GM04503 (cell line): ENCODE data around the gene FBXL7.

Experiments used
- DNase-seq: peaks from one replicate; pipeline ENCODE4 v3.0.0-alpha.2; 2012; ENCODE audit warnings: low read depth

Gene FBXL7

DNA sequence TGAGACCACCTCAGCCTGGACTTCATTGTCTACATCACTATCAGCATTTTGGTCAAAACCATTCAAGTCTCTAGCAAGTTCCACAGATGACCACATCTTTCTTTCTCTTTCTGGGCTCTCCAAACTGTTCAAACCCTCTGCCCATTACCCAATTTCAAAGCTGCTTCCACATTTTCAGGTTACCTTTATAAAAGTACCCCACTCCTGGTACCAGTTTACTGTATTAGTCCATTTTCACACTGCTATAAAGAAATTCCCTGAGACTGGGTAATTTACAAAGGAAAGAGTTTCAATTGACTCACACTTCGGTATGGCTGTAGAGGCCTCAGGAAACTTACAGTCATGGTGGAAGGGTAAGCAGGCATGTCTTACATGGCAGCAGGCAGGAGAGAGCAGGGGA, 84.5 kb downstream of the FBXL7 start:
- no peak for DNase-seq

GRCh38 chr5:15585128-15585527, 85.1 kb downstream of the FBXL7 start:
- DNase-seq: no peak

DNA sequence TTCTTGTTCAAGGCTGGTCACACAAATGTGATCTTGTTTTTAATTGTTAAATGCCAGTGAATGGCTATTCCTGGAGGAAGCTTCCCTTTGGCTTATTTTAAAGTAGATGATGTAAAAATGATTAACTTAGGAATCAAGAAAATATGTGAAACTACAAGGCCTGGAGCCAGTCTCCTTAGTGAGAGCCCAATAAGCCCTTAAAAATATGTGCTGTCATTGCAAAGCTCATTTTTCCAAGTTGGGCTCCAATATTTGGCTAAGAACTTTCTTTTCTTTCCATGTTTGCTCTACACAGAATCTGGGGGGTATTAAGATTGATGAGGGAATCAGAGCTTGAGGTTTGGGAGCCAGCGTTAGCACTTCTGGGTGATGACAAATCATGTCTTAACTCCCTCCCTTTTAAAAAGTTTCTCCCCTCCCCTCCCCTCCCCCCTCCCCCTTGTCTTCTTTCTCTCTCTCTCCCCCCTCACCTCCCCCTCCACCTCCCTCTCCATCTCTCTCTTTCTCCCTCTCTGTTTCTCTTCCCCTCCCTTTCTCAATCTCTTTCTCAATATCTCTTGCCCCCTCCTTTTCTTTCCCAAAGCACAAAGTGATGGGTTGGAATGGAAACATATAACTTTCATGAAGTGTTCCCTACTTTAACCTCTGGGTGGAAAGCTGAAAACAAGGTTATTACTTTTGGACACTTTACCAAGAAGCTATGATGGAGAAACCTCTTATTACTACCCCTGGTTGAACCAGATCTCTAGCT, 86.0 kb downstream of the FBXL7 start:
- DNase-seq: peak; percentile 59

GRCh38 chr5:15587916-15588315, 87.9 kb downstream of the FBXL7 start:
- peak; percentile 85 for DNase-seq

- DNase-seq: no peak
Observed at GRCh38 chr5:15592728-15593127, 92.7 kb downstream of the FBXL7 start.

GRCh38 chr5:15594977-15595568, 95.1 kb downstream of the FBXL7 start:
- no peak for DNase-seq

DNA sequence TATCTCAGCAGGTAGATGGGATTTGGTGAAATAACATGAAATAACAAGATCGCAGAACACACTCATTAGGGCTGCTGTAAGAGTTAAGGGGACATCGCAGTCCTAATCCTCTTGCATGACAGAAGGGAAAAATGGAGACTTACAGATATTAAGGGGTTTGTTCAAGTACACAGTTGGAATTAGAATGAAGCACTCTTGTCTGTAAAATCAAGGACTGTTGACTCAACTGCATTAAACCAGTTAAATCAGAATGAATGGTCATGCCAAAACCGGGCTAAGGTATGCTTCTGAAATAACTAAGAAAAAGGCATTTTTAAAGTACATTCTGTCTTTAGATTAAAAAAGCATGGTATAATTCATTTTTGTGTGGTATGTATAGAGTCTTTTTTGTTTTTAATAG, 95.9 kb downstream of the FBXL7 start:
- no peak for DNase-seq

- no peak for DNase-seq
Observed at GRCh38 chr5:15596936-15597335, 97.0 kb downstream of the FBXL7 start.

- no peak for DNase-seq
Observed at GRCh38 chr5:15597804-15598203, 97.8 kb downstream of the FBXL7 start.

DNA sequence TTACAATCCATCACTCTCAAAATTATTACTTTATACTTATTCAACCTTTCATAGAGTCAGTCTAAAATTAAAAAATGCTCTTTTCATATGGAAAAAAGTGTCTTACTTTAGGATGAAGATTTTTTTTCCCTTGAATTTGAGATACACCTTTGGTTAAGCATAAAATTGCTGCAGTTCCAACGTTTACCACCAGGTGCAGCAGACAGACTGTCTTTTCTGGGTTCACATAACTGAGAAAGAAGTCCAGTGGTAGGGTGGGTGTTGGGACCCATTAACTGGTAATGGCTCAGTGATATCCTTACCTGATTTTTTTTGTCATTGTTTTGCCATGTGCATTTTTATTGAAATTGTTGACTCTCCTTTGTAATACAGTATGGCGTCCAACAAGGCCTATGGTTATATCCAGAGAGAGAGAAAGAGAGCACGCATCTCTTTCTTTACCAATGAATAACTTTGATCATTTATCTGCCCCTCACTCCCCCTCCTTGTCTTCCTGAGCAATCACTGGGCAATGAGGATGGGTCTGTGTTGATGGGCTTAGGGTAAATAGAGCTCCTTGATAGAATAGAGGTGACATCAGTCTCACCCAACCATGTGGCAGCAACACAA, 98.4 kb downstream of the FBXL7 start:
- DNase-seq: no peak

GRCh38 chr5:15600035-15600434, 100.1 kb downstream of the FBXL7 start:
- no peak for DNase-seq

DNA sequence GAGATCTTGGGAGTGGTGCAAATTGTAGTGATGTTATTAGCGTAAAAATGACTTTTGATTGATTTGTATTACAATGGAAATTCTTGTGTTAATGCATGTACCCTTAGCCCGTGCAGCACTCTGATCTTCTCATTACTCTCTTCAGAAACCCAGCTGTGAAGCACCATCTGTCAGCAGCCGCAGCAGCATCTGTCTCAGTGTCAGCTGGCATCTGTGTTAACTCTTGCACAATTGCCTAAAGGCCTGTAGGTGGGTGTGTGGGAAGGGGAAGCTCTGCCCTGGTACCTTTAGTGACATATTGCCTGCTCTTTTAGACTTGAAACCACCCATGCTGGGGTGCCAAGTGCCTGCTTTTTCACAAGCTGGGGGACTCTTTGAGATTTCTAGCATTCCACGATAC, 101.3 kb downstream of the FBXL7 start:
- no peak for DNase-seq

DNA sequence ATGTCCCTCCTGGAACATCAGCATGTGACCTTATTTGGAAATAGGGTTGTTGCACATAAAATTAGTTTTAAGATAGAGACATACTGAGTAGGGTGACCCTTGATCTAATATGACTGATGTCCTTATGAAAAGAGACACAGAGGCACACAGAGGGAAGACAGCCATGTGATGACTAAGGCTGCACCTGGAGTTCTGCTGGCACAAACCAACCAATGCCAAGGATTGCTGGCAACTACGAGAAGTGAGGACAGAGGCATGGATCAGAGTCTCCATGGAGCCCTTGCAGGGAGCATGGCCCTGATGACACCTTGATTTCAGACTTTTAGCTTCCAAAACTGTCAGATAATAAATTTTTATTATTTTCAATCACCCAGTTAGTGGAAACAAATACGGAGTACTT, 101.9 kb downstream of the FBXL7 start:
- DNase-seq: no peak

DNA sequence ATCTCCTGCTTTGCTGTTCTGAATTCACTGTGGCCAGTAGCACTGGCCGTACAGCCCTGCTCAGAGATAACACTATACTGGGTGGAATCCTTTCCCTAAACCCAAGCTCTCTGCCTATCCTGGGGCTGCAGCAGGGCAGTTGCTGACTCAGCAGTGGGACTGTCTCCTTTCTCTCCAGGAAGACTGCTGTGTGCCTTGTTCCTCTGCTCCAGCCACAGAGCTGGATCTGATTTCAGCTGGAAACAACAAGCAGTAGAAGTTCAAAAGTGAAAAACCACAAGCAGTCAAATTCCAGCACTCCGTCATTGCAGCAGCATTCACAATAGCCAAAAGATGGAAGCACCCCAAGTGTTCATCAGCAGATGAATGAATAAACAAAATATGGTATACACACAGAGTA, 105.0 kb downstream of the FBXL7 start:
- peak; percentile 35 for DNase-seq

DNA sequence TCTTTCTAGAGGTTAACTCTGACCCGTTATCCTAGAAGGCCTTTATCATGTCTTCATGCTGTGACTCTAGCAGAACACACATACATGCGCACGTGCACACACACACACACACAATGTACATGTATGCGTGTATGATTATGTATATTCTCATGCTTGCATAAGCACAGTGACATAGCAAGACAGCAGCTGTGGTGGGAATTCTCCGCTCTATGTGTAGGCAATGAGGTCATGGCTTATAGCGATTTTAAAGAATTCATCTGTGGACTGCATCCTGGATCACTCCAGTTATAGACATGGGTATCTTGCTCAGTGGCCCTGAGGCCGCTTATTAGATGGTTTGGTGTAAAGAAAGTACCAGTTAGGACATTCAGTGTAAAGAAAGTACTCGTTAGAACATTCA, 106.2 kb downstream of the FBXL7 start:
- DNase-seq: no peak

DNA sequence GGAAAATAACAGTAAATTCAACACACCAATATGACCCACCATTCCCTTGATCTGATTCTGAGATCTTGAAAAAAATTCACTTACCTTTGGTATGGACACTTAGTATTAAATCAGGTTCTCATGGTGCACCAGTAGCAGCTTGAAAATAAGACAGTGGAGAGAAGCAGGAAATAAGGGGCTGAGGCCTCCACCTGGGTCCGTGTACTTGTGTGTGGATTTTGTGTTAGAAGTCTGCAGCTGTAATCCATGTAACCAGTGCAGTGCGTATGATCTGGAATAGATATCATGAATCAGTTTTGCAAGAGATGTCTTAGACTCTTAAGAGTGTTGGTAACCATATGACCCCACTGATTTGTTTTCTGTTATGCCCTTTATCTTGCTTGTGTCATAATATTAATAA, 107.1 kb downstream of the FBXL7 start:
- DNase-seq: no peak

- no peak for DNase-seq
Observed at GRCh38 chr5:15609076-15609725, 109.2 kb downstream of the FBXL7 start.

GRCh38 chr5:15610216-15610615, 110.2 kb downstream of the FBXL7 start:
- no peak for DNase-seq

DNA sequence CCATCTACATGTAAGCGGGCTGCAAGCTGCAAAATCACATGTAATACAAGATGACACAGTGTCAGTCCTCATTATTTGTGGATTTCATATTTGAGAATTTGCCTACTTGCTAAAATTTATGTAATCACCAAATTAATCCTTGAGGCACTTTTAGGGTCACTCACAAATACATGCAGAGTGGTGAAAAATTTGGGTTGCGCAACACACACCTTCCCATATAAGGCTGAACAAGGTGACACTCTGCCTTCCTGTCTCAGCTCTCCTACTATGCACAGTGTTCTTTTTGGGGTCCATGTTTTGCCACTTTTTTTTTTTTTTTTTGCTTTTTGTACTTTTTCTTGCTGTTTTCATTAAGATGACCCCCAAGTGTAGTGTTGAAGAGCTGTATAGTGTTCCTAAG, 111.0 kb downstream of the FBXL7 start:
- no peak for DNase-seq

- no peak for DNase-seq
Observed at GRCh38 chr5:15612915-15613635, 113.1 kb downstream of the FBXL7 start.

GRCh38 chr5:15614679-15615078, 114.7 kb downstream of the FBXL7 start:
- no peak for DNase-seq

DNA sequence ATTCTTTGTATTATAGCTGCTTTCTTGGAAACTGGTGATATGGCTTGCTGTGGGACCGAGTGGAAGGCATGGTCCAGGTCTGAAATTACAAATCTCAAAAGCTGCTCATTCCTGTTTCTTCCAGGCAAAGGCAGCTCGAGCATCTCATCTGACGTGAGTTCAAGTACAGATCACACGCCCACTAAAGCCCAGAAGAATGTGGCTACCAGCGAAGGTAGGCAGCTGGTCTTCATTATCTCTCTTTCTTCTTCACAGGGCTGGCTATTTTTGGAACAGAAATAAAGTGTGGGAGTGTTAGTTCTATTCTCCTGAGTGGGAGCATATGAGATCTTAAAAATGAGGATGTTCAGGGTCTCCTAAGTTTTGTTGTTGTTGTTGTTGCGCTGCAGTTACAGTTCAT, 115.9 kb downstream of the FBXL7 start:
- DNase-seq: no peak
